ENCODE data around the gene LRSAM1. TPM values are rescaled to one million over a fixed set of nuclear protein-coding genes. Genes with fewer than 3 reads are reported as not detected.

LRSAM1 gene
- polyA plus RNA-seq, 1 experiment: 5.2 TPM

DNA sequence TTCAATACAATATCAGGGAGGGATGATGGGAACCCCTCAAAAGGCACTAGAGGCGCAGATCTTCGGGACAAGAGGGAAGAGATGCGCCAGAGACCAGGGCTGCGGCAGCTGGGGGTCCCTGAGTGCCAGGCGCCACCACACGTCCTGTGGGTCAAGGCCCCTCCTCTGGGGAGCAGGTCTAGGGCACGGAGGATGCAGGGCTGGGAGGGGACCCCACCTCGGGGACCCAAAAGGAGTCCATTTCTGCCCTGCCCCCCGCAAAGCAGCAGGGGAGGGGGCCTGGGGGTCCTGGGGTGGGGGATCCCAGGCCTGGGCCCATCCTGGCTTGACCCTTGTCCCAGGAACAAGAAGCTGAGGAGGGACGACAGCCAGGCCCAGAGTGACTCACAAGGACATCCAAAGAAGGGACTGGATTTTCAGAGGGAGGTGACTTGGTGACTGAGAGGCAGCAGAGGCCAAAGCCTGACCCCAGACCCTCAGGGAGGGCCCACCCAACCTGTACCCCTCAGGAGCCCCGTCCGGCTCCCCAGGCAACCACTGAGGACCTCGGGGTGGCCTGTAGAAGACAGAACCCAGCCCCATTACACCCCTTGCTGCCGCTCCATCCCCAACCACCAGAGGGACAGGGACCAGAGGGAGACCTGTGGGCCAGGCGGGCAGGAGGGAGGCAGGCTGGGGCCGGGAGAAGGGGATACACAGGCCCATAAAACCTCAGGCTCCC lies 54.2 kb downstream of the LRSAM1 start:
- no peak for DNase-seq (ENCODE audit: low read depth)
- CTCF ChIA-PET: interaction anchor here (1.3 to 2.7 kb wide), 7 partner anchors 11 to 81 kb away, joined by 3 to 21 read pairs (median 5); no protein-coding TSS in a partner anchor

GRCh38 chr9:127506117-127506813 lies 55.0 kb downstream of the LRSAM1 start:
- H3K27me3 ChIP-seq (ENCODE audit: control insufficient read depth, insufficient read depth, low read length): no peaks in the 10 kb centered on the region
- no peak for DNase-seq (ENCODE audit: low read depth)
- CTCF ChIA-PET: interaction anchor here (0.6 to 0.7 kb wide), 2 partner anchors 38 to 70 kb away, joined by 3 read pairs; no protein-coding TSS in a partner anchor
- TF ChIP-seq CTCF (IDR thresholded peaks at IDR 0.05; ENCODE audit: insufficient read depth, low read depth, low read length): no peak
- H3K36me3 ChIP-seq (ENCODE audit: control insufficient read depth, insufficient read depth, low read length): peaks cover 67% of the 10 kb centered on the region
- H3K4me3 ChIP-seq (ENCODE audit: low read depth, low read length): no peak overlapping the region
- POLR2A ChIA-PET: interaction anchor here (0.6 kb wide), 1 partner anchor 62 kb away, joined by 3 read pairs; no protein-coding TSS in a partner anchor

More for the DNA sequence above, 54.2 kb downstream of the LRSAM1 start:
- no peaks in the 10 kb centered on the region for H3K27me3 ChIP-seq (ENCODE audit: control insufficient read depth, insufficient read depth, low read length)
- peak; percentile 67 for TF ChIP-seq CTCF (IDR thresholded peaks at IDR 0.05; ENCODE audit: insufficient read depth, low read depth, low read length)
- H3K4me3 ChIP-seq (ENCODE audit: low read depth, low read length): no peak overlapping the region
- POLR2A ChIA-PET: no interaction called here
- peaks cover 69% of the 10 kb centered on the region for H3K36me3 ChIP-seq (ENCODE audit: control insufficient read depth, insufficient read depth, low read length)

- DNase-seq (ENCODE audit: low read depth): no peak
- no peak overlapping the region for H3K4me3 ChIP-seq (ENCODE audit: low read depth, low read length)
- no peak for TF ChIP-seq CTCF (IDR thresholded peaks at IDR 0.05; ENCODE audit: insufficient read depth, low read depth, low read length)
- peaks cover 69% of the 10 kb centered on the region for H3K36me3 ChIP-seq (ENCODE audit: control insufficient read depth, insufficient read depth, low read length)
- ChIA-PET CTCF (interaction anchor here (0.6 to 0.7 kb wide), 2 partner anchors 38 to 69 kb away, joined by 3 read pairs; no protein-coding TSS in a partner anchor), POLR2A (interaction anchor here (0.6 kb wide), 1 partner anchor 63 kb away, joined by 3 read pairs; no protein-coding TSS in a partner anchor)
- no peaks in the 10 kb centered on the region for H3K27me3 ChIP-seq (ENCODE audit: control insufficient read depth, insufficient read depth, low read length)
Observed at GRCh38 chr9:127506814-127507750, 55.8 kb downstream of the LRSAM1 start.

DNA sequence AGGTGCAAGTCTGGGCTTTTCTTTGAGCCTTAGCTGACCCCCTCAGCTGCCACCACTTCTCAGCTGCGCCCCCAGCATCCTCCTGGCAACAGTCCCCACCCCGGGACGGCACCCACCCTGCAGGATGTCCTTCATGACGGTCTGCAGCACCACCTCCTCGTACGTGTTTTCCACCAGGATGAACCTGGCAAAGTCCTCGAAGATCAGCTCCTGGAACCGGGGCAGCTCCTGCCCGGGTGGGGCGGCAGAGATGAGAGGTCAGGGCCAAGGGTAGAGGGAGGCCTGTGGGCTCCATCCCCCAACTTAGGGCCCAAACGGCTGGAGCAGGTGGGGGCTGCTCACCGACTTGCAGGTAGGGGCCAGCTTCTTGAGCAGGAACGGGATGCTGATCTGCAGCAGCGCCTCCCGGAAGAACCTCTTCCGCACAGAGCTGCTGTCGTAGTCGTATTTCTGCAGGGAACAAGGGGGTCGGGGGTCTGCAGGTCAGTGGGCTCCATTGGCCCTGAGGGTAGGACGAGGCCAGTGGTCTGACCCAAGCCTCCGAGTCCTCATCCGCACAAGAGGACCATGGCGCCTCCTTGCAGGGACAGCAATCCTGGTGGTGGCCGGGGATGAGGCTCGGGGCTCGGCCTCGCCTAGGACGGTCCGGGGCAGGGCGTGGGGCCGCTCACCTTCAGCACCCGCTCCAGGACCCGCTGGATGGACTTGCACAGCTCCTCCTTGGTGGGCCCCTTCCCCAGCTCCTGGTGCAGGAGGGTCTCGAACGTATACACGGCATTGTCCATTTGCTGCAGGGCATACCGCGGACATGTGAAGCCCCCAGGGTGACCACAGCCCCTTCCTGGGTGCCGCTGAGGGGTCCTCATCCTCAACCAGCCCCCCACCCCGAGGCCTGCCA lies 56.7 kb downstream of the LRSAM1 start:
- POLR2A ChIA-PET: no interaction called here
- Histone ChIP-seq H3K27me3 (ENCODE audit: control insufficient read depth, insufficient read depth, low read length) (no peaks in the 10 kb centered on the region), H3K36me3 (ENCODE audit: control insufficient read depth, insufficient read depth, low read length) (peaks cover 67% of the 10 kb centered on the region), H3K4me3 (ENCODE audit: low read depth, low read length) (no peak overlapping the region)
- no peak for TF ChIP-seq CTCF (IDR thresholded peaks at IDR 0.05; ENCODE audit: insufficient read depth, low read depth, low read length)
- CTCF ChIA-PET: interaction anchor here (1.0 kb wide), 1 partner anchor 227 kb away, joined by 3 read pairs; no protein-coding TSS in a partner anchor
- DNase-seq (ENCODE audit: low read depth): no peak
